ENCODE measurements around the gene BANF2. TPM values are rescaled to one million over a fixed set of nuclear protein-coding genes. Genes with fewer than 3 reads are reported as not detected.
"Not testable (repeated sequence)": the region's sequence is repeated elsewhere in the genome, so short reads cannot be mapped to it uniquely, and the experiment has no call there.

BANF2 gene
- total RNA-seq, 2 donors from 2014 or later, result not detected

DNA sequence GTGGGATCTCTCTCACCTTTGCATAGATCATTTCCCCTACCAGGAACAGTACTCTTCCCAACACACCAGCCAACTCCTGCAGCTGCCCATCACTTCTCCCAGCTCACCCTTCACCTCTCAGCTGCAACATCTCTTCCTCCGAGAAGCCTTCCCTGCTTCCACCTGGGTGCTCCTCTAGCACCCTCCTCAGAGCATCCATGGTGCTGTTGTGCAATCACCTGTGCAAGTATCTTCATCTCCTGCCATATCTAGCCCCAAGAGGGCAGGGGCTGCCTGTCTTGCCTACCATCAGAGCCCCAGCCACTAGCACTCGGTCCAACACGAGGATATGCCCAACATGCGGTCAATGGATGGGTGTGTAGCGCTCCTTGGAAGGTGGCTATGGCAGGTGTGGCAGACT is 75.8 kb downstream of the BANF2 start:
- Histone ChIP-seq H3K27me3 (ENCODE audit: control insufficient read depth, insufficient read depth, low read length, poor library complexity, severe bottlenecking) (no peaks in the 10 kb centered on the region), H3K36me3 (ENCODE audit: control insufficient read depth, insufficient read depth, low read length) (no peaks in the 10 kb centered on the region), H3K27ac (ENCODE audit: low read depth, low read length) (no peak overlapping the region), H3K9me3 (ENCODE audit: control insufficient read depth, low read length) (no peaks in the 10 kb centered on the region), H3K4me1 (ENCODE audit: control insufficient read depth, insufficient read depth, low read length) (no peaks in the 10 kb centered on the region), H3K4me3 (ENCODE audit: low read length) (no peak overlapping the region), H3K9ac (ENCODE audit: extremely low read depth, low read length, poor library complexity, severe bottlenecking) (no peak overlapping the region)
- Mint-ChIP-seq H3K27me3 (ENCODE audit: insufficient read depth) (peaks cover 4% of the 10 kb centered on the region), H3K36me3 (ENCODE audit: low read depth) (no peaks in the 10 kb centered on the region), H3K27ac (no peak overlapping the region), H3K4me3 (no peak overlapping the region), H3K4me1 (no peaks in the 10 kb centered on the region), H3K9me3 (peaks cover 17% of the 10 kb centered on the region)
- TF ChIP-seq, protein P1, sequence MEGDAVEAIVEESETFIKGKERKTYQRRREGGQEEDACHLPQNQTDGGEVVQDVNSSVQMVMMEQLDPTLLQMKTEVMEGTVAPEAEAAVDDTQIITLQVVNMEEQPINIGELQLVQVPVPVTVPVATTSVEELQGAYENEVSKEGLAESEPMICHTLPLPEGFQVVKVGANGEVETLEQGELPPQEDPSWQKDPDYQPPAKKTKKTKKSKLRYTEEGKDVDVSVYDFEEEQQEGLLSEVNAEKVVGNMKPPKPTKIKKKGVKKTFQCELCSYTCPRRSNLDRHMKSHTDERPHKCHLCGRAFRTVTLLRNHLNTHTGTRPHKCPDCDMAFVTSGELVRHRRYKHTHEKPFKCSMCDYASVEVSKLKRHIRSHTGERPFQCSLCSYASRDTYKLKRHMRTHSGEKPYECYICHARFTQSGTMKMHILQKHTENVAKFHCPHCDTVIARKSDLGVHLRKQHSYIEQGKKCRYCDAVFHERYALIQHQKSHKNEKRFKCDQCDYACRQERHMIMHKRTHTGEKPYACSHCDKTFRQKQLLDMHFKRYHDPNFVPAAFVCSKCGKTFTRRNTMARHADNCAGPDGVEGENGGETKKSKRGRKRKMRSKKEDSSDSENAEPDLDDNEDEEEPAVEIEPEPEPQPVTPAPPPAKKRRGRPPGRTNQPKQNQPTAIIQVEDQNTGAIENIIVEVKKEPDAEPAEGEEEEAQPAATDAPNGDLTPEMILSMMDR (conservative IDR thresholded peaks at IDR 0.05), result no peak
- 97 to 100% methylated on average over 5 of the region's 5 CpGs for WGBS, 2 experiments (ENCODE audit: insufficient coverage in 1 of 2, insufficient read length in 1 of 2)
- no peak for DNase-seq

DNA sequence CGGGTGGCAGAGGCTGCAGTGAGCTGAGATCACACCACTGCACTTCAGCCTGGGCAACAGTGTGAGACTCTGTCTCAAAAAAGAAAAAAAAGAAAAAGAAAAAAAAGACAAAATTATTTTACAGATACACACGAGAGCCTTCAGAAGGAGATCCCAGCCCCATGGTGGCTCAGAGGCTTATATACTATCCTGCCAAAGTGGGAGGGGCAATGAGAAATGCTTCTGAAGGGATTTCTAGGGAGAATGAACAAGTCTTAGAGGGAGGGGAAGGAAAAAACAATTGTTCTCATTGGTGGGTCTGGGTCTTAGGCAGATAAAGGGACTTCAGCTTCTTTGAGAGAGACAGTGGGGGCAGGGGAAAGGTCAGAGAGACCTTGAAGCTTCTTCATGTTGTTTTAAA is 76.8 kb downstream of the BANF2 start:
- Mint-ChIP-seq H3K4me3 (no peak overlapping the region), H3K4me1 (no peaks in the 10 kb centered on the region), H3K27ac (no peak overlapping the region), H3K9me3 (peaks cover 19% of the 10 kb centered on the region), H3K36me3 (ENCODE audit: low read depth) (no peaks in the 10 kb centered on the region), H3K27me3 (ENCODE audit: insufficient read depth) (peaks cover 4% of the 10 kb centered on the region)
- Histone ChIP-seq H3K36me3 (ENCODE audit: control insufficient read depth, insufficient read depth, low read length) (no peaks in the 10 kb centered on the region), H3K9me3 (ENCODE audit: control insufficient read depth, low read length) (no peaks in the 10 kb centered on the region), H3K9ac (ENCODE audit: extremely low read depth, low read length, poor library complexity, severe bottlenecking) (no peak overlapping the region), H3K27ac (ENCODE audit: low read depth, low read length) (no peak overlapping the region), H3K4me3 (ENCODE audit: low read length) (no peak overlapping the region), H3K27me3 (ENCODE audit: control insufficient read depth, insufficient read depth, low read length, poor library complexity, severe bottlenecking) (no peaks in the 10 kb centered on the region), H3K4me1 (ENCODE audit: control insufficient read depth, insufficient read depth, low read length) (no peaks in the 10 kb centered on the region)
- WGBS, 2 experiments (ENCODE audit: insufficient coverage in 1 of 2, insufficient read length in 1 of 2), result 90 to 98% methylated on average over 2 of the region's 2 CpGs
- TF ChIP-seq, protein P1 (conservative IDR thresholded peaks at IDR 0.05), result no peak
- DNase-seq, result no peak

DNA sequence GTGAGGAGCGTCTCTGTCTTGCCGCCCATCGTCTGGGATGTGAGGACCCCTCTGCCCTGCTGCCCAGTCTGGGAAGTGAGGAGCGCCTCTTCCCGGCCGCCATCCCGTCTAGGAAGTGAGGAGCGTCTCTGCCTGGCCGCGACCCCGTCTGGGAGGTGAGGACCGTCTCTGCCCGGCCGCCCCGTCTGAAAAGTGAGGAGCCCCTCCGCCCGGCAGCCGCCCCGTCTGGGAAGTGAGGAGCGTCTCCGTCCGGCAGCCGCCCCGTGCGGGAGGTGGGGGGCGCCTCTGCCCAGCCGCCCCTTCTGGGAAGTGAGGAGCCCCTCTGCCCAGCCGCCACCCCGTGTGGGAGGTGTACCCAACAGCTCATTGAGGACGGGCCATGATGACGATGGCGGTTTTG is 79.2 kb downstream of the BANF2 start:
- H3K4me1 ChIP-seq (ENCODE audit: control insufficient read depth, insufficient read depth, low read length); H3K27ac Mint-ChIP-seq; H3K27me3 ChIP-seq (ENCODE audit: control insufficient read depth, insufficient read depth, low read length, poor library complexity, severe bottlenecking); H3K36me3 Mint-ChIP-seq (ENCODE audit: low read depth); DNase-seq; H3K4me3 ChIP-seq (ENCODE audit: low read length); H3K4me3 Mint-ChIP-seq; H3K27me3 Mint-ChIP-seq (ENCODE audit: insufficient read depth); H3K4me1 Mint-ChIP-seq; H3K27ac ChIP-seq (ENCODE audit: low read depth, low read length); H3K36me3 ChIP-seq (ENCODE audit: control insufficient read depth, insufficient read depth, low read length); H3K9ac ChIP-seq (ENCODE audit: extremely low read depth, low read length, poor library complexity, severe bottlenecking); H3K9me3 ChIP-seq (ENCODE audit: control insufficient read depth, low read length): not testable (repeated sequence)
- 94% methylated on average over 28 of the region's 32 CpGs; no CpG with 5 or more reads in 1 of the 2 experiments for WGBS, 2 experiments (ENCODE audit: insufficient coverage in 1 of 2, insufficient read length in 1 of 2)
- peaks cover 19% of the 10 kb centered on the region for H3K9me3 Mint-ChIP-seq

DNA sequence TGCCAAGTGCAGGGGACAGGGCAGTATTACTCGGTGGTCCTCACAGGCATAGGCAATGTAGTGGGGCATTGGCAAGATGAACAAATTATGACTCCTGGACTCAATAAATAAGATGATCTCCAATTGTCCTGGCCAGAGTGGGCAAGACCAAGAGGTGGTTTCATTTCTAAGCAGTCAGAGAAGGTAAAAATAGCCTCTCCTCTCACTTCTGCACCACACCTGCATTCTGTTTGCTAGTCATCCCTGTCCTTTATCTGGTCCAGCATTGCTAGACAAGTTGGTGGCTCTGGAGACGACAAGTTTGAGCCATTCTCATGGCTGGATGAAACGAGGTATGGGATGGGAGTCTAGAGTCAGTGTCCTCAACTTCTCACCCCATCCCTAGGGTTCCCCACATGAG is 83.0 kb downstream of the BANF2 start:
- Mint-ChIP-seq H3K36me3 (ENCODE audit: low read depth) (no peaks in the 10 kb centered on the region), H3K4me1 (peaks cover 3% of the 10 kb centered on the region), H3K4me3 (no peak overlapping the region), H3K27me3 (ENCODE audit: insufficient read depth) (no peaks in the 10 kb centered on the region), H3K27ac (no peak overlapping the region), H3K9me3 (peaks cover 14% of the 10 kb centered on the region)
- Histone ChIP-seq H3K36me3 (ENCODE audit: control insufficient read depth, insufficient read depth, low read length) (no peaks in the 10 kb centered on the region), H3K27ac (ENCODE audit: low read depth, low read length) (no peak overlapping the region), H3K4me3 (ENCODE audit: low read length) (no peak overlapping the region), H3K9ac (ENCODE audit: extremely low read depth, low read length, poor library complexity, severe bottlenecking) (no peak overlapping the region), H3K27me3 (ENCODE audit: control insufficient read depth, insufficient read depth, low read length, poor library complexity, severe bottlenecking) (no peaks in the 10 kb centered on the region), H3K9me3 (ENCODE audit: control insufficient read depth, low read length) (no peaks in the 10 kb centered on the region), H3K4me1 (ENCODE audit: control insufficient read depth, insufficient read depth, low read length) (no peaks in the 10 kb centered on the region)
- 75 to 87% methylated on average over 2 to 3 of the region's 3 CpGs for WGBS, 2 experiments (ENCODE audit: insufficient coverage in 1 of 2, insufficient read length in 1 of 2)
- TF ChIP-seq, protein P1 (conservative IDR thresholded peaks at IDR 0.05), result no peak
- no peak for DNase-seq

Data from endodermal cell (in vitro differentiated cells).